Memory B cell (primary cell): ENCODE measurements around the gene GLRA3.
"Not testable (repeated sequence)": the region's sequence is repeated elsewhere in the genome, so short reads cannot be mapped to it uniquely, and the experiment has no call there.

Source experiments
- ATAC-seq: fragments of 150-1000 bp; cut with Tn5 transposase; 2 replicates; pipeline ENCODE4 v1.10.0; 2021; ENCODE audit warnings: low read depth, mild to moderate bottlenecking, moderate library complexity
- DNase-seq, 2 donors: peaks; one replicate each; pipeline ENCODE4 v3.0.0; 2022; ENCODE audit warnings: low spot score in 2 of 2
- H3K27ac Mint-ChIP-seq: one replicate; pipeline ENCODE4 v1.8.0; 2022; ENCODE audit warnings: mild to moderate bottlenecking, moderate library complexity, mixed read lengths
- H3K27me3 Mint-ChIP-seq: one replicate; pipeline ENCODE4 v1.8.0; 2022; ENCODE audit warnings: mixed read lengths
- H3K36me3 Mint-ChIP-seq: one replicate; pipeline ENCODE4 v1.8.0; 2022; ENCODE audit warnings: mild to moderate bottlenecking, mixed read lengths
- H3K4me1 Mint-ChIP-seq: one replicate; pipeline ENCODE4 v1.8.0; 2022; ENCODE audit warnings: mixed read lengths
- H3K4me3 Mint-ChIP-seq: one replicate; pipeline ENCODE4 v1.8.0; 2022; ENCODE audit warnings: mild to moderate bottlenecking, moderate library complexity, mixed read lengths
- H3K9me3 Mint-ChIP-seq: one replicate; pipeline ENCODE4 v1.8.0; 2022; ENCODE audit warnings: mixed read lengths

The GLRA3 gene

DNA sequence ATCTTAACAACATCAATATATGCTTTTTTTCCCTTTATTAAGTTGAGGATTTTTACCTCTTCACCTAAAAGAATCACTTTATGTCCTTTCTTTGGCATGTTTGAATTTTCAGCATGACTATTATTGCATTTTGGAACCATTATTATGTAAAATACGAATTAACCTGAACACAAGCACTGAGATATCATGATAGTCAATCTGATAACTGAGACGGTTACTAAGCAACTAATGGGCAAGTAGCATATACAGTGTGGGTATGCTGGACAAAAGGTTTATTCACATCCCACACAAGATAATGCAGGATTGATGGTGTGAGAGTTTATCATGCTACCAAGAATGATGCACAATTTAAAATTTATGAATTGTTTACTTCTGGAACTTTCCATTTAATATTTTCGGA is 24.6 kb upstream of the GLRA3 start:
- Mint-ChIP-seq H3K27me3 (no peaks in the 10 kb centered on the region), H3K9me3 (peaks cover 6% of the 10 kb centered on the region), H3K36me3 (no peaks in the 10 kb centered on the region), H3K4me3 (no peak overlapping the region), H3K4me1 (peaks cover 4% of the 10 kb centered on the region), H3K27ac (no peak overlapping the region)
- no peak for ATAC-seq
- DNase-seq = no peak

- Mint-ChIP-seq H3K9me3 (peaks cover 2% of the 10 kb centered on the region), H3K27ac (no peak overlapping the region), H3K27me3 (no peaks in the 10 kb centered on the region), H3K4me3 (no peak overlapping the region), H3K36me3 (no peaks in the 10 kb centered on the region), H3K4me1 (no peaks in the 10 kb centered on the region)
- DNase-seq (no peak), ATAC-seq (no peak)
These were observed 19.5 kb upstream of the GLRA3 start for GRCh38 chr4:174848596-174848995.

- H3K4me3 Mint-ChIP-seq = no peak overlapping the region
- no peaks in the 10 kb centered on the region for H3K27me3 Mint-ChIP-seq
- H3K9me3 Mint-ChIP-seq = peaks cover 2% of the 10 kb centered on the region
- H3K27ac Mint-ChIP-seq = no peak overlapping the region
- ATAC-seq (no peak), DNase-seq (no peak)
- no peaks in the 10 kb centered on the region for H3K36me3 Mint-ChIP-seq
- no peaks in the 10 kb centered on the region for H3K4me1 Mint-ChIP-seq
These were observed 18.9 kb upstream of the GLRA3 start for GRCh38 chr4:174847801-174848427.

GRCh38 chr4:174835536-174835935 is 6.5 kb upstream of the GLRA3 start:
- H3K27ac Mint-ChIP-seq = no peak overlapping the region
- DNase-seq (no peak), ATAC-seq (no peak)
- no peak overlapping the region for H3K4me3 Mint-ChIP-seq
- no peaks in the 10 kb centered on the region for H3K36me3 Mint-ChIP-seq
- H3K27me3 Mint-ChIP-seq = no peaks in the 10 kb centered on the region
- no peaks in the 10 kb centered on the region for H3K4me1 Mint-ChIP-seq
- no peaks in the 10 kb centered on the region for H3K9me3 Mint-ChIP-seq

DNA sequence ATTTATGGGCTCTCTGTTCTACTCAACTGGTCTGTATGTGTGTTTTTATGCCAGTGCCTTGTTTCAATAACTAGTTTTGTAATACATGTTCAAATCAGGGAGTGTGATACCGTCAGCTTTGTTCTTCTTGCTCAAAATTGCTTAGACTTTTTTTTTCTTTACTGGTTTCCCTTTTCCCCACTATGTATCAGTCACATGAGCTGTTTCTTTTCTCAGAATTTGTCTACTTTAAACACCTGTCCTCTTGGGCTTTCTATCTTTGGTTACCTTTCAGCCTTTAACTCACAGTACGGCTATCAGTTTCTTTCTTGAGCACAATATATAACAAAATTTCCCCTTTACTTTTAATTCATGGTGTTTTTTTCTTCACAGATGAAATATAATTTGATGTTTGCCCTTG is 5.4 kb upstream of the GLRA3 start:
- Mint-ChIP-seq H3K36me3 (no peaks in the 10 kb centered on the region), H3K27me3 (no peaks in the 10 kb centered on the region), H3K27ac (no peak overlapping the region), H3K9me3 (no peaks in the 10 kb centered on the region), H3K4me1 (peaks cover 6% of the 10 kb centered on the region), H3K4me3 (no peak overlapping the region)
- no peak for ATAC-seq
- no peak for DNase-seq

- Mint-ChIP-seq H3K27me3 (no peaks in the 10 kb centered on the region), H3K9me3 (no peaks in the 10 kb centered on the region), H3K4me3 (no peak overlapping the region), H3K27ac (no peak overlapping the region), H3K36me3 (no peaks in the 10 kb centered on the region), H3K4me1 (peaks cover 12% of the 10 kb centered on the region)
- no peak for ATAC-seq
- DNase-seq = no peak
These were observed 2.4 kb downstream of the GLRA3 start for GRCh38 chr4:174826660-174827059.

DNA sequence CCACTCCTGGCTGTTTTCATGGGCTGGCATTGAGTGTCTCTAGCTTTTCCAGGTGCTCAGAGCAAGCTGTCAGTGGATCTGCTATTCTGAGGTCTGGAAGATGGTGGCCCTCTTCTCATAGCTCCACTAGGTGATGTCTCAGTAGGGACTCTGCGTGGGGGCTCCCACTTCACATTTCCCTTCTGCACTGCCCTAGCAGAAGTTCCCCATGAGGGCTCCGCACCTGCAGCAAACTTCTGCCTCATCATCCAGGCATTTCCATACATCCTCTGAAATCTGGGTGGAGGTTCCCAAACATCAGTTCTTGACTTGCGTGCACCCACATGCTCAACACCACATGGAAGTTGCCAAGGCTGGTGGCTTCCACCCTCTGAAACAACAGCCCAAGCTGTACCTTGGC is 13.8 kb downstream of the GLRA3 start:
- Mint-ChIP-seq H3K9me3 (no peaks in the 10 kb centered on the region), H3K4me1 (peaks cover 5% of the 10 kb centered on the region), H3K36me3 (peaks cover 4% of the 10 kb centered on the region), H3K4me3 (no peak overlapping the region), H3K27ac (no peak overlapping the region), H3K27me3 (no peaks in the 10 kb centered on the region)
- no peak for ATAC-seq
- DNase-seq = no peak

GRCh38 chr4:174813292-174813691 is 15.8 kb downstream of the GLRA3 start:
- Mint-ChIP-seq H3K4me3 (no peak overlapping the region), H3K27me3 (no peaks in the 10 kb centered on the region), H3K4me1 (peaks cover 5% of the 10 kb centered on the region), H3K27ac (no peak overlapping the region), H3K36me3 (peaks cover 4% of the 10 kb centered on the region), H3K9me3 (no peaks in the 10 kb centered on the region)
- DNase-seq (no peak), ATAC-seq (no peak)

DNA sequence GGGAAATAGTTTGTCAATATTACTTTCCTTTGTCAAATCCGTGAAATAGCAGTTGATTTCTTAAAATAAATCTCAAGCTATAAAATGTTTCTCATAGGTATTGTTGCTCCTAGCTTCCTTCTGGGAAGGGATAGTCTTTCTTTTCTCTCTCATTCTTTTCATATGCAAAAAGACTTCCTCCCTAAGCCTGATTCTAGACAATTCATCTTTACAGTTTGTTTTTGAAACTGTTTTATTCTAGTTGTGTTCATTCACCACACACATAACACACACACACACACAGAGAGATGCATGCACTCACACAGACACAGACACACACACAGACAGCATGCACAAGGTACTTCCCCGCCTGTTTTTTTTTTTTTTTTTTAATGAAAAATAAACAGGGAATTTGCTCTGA is 18.2 kb downstream of the GLRA3 start:
- DNase-seq (no peak), ATAC-seq (no peak)
- peaks cover 9% of the 10 kb centered on the region for H3K4me1 Mint-ChIP-seq
- H3K9me3 Mint-ChIP-seq = peaks cover 1% of the 10 kb centered on the region
- H3K36me3 Mint-ChIP-seq = peaks cover 4% of the 10 kb centered on the region
- H3K4me3 Mint-ChIP-seq = no peak overlapping the region
- no peak overlapping the region for H3K27ac Mint-ChIP-seq
- no peaks in the 10 kb centered on the region for H3K27me3 Mint-ChIP-seq

- Mint-ChIP-seq H3K27me3 (no peaks in the 10 kb centered on the region), H3K27ac (no peak overlapping the region), H3K4me1 (peaks cover 9% of the 10 kb centered on the region), H3K4me3 (no peak overlapping the region), H3K36me3 (peaks cover 4% of the 10 kb centered on the region), H3K9me3 (peaks cover 5% of the 10 kb centered on the region)
- ATAC-seq = no peak
- no peak for DNase-seq
These were observed 20.2 kb downstream of the GLRA3 start for GRCh38 chr4:174808836-174809235.

GRCh38 chr4:174808119-174808518 is 20.9 kb downstream of the GLRA3 start:
- no peaks in the 10 kb centered on the region for H3K27me3 Mint-ChIP-seq
- no peak overlapping the region for H3K4me3 Mint-ChIP-seq
- H3K9me3 Mint-ChIP-seq = peaks cover 5% of the 10 kb centered on the region
- no peak overlapping the region for H3K27ac Mint-ChIP-seq
- H3K4me1 Mint-ChIP-seq = peaks cover 9% of the 10 kb centered on the region
- H3K36me3 Mint-ChIP-seq = peaks cover 2% of the 10 kb centered on the region
- ATAC-seq (no peak), DNase-seq (no peak)

DNA sequence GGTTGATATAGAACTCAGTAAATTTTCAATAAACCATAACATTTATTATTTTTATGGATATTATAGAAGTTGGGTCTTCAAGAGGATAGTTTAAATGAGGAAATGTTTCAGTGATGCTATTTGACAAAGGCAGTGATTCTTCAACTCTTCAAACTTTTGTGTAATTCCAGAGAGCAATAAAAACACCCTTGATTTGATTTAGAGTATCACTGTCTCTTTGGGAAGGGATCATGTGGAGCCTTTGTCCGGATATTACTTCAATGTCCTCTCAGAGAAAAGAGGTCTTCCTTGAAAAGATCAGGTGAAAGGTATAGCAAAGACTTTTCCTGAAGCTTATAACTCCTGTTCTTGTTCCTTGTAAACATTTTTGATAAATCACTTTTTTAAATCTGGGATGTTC is 23.3 kb downstream of the GLRA3 start:
- Mint-ChIP-seq H3K4me3 (no peak overlapping the region), H3K27ac (no peak overlapping the region), H3K36me3 (peaks cover 6% of the 10 kb centered on the region), H3K4me1 (peaks cover 4% of the 10 kb centered on the region), H3K27me3 (no peaks in the 10 kb centered on the region), H3K9me3 (peaks cover 11% of the 10 kb centered on the region)
- ATAC-seq (no peak), DNase-seq (no peak)

DNA sequence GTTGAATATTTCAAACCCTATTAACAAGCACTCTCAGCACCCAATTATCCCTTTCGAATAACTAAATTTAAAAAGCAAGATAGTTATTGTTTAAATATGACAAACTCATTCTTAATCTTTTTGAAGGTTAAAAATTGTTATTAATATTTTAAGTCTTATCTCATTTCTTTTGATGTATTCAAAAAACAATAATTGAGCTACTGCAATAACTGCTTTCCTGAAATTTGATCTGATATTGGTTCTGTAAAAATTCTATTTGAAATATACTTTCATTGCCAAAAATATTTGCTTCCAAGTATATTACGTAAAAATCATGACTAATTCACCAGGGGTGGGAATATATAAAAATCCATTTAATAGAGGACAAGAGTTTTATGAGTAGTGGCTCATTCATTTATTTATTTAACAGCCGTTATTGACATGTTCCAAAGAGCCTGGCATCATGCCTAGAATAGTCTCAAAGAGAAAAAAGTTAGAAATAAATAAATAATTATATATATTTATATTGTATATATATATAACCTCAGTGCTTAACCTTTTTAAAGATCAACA is 34.4 kb downstream of the GLRA3 start:
- Mint-ChIP-seq H3K9me3 (no peaks in the 10 kb centered on the region), H3K36me3 (peaks cover 2% of the 10 kb centered on the region), H3K4me3 (no peak overlapping the region), H3K4me1 (peaks cover under 1% of the 10 kb centered on the region), H3K27ac (no peak overlapping the region), H3K27me3 (no peaks in the 10 kb centered on the region)
- ATAC-seq (no peak), DNase-seq (no peak)

GRCh38 chr4:174789657-174790056 is 39.4 kb downstream of the GLRA3 start:
- no peaks in the 10 kb centered on the region for H3K27me3 Mint-ChIP-seq
- DNase-seq (no peak), ATAC-seq (no peak)
- no peak overlapping the region for H3K4me3 Mint-ChIP-seq
- H3K27ac Mint-ChIP-seq = no peak overlapping the region
- H3K36me3 Mint-ChIP-seq = peaks cover 2% of the 10 kb centered on the region
- peaks cover 3% of the 10 kb centered on the region for H3K4me1 Mint-ChIP-seq
- H3K9me3 Mint-ChIP-seq = no peaks in the 10 kb centered on the region

DNA sequence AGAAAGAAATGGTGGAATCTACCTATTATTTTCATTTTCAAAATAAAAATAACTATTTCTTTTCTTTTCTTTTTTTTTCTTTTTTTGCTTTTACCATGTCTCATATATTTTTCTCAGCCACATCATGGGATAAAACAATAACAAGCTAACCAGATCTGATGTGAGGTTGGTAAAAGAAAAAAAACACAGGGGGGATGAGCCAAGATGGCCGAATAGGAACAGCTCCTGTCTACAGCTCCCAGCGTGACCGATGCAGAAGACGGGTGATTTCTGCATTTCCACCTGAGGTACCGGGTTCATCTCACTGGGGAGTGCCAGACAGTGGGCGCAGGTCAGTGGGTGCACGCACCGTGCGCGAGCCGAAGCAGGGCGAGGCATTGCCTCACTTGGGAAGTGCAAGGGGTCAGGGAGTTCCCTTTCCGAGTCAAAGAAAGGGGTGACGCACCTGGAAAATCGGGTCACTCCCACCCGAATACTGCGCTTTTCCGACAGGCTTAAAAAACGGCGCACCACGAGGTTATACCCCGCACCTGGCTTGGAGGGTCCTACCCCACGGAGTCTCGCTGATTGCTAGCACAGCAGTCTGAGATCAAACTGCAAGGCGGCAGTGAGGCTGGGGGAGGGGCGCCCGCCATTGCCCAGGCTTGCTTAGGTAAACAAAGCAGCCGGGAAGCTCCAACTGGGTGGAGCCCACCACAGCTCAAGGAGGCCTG is 50.6 kb downstream of the GLRA3 start:
- not testable (repeated sequence) for H3K27ac Mint-ChIP-seq, H3K27me3 Mint-ChIP-seq, ATAC-seq, H3K36me3 Mint-ChIP-seq, H3K9me3 Mint-ChIP-seq, H3K4me1 Mint-ChIP-seq, H3K4me3 Mint-ChIP-seq, DNase-seq
